ENCODE data around the gene GALNT17.

GALNT17 gene

DNA sequence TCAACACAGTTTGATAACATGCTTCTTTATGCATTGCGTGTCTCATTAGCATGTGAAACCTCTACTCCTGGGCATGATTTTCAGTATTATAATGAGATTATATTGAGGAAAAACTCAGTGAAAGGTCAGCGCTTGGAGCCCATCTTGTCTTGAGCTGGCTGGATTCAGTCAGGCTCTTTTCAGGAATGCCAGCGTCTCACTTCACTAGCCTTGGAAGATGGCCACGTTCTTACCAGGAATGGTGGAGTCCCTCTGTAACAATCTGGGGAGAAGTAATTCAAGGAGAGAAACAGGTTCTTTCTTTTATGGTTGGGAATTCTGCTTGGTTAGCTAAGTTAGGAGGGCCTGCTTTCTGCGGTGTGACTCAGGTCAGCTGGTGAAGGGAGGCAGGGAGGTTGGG is 241.0 kb downstream of the GALNT17 start:
- no peak for TF ChIP-seq ZNF2 (tag by site-specific recombination; IDR thresholded peaks at IDR 0.05)
- no peak for TF ChIP-seq SCRT2 (tag by site-specific recombination; IDR thresholded peaks at IDR 0.05)
- no peak for TF ChIP-seq ZNF433 (tag by site-specific recombination; IDR thresholded peaks at IDR 0.05; ENCODE audit: low read depth)
- TF ChIP-seq ZNF600 (tag by site-specific recombination; IDR thresholded peaks at IDR 0.05): no peak
- TF ChIP-seq, protein P1, sequence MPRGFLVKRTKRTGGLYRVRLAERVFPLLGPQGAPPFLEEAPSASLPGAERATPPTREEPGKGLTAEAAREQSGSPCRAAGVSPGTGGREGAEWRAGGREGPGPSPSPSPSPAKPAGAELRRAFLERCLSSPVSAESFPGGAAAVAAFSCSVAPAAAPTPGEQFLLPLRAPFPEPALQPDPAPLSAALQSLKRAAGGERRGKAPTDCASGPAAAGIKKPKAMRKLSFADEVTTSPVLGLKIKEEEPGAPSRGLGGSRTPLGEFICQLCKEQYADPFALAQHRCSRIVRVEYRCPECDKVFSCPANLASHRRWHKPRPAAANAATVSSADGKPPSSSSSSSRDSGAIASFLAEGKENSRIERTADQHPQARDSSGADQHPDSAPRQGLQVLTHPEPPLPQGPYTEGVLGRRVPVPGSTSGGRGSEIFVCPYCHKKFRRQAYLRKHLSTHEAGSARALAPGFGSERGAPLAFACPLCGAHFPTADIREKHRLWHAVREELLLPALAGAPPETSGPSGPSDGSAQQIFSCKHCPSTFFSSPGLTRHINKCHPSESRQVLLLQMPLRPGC (tag by site-specific recombination; IDR thresholded peaks at IDR 0.05): no peak
- TF ChIP-seq ZNF843 (tag by site-specific recombination; IDR thresholded peaks at IDR 0.05): no peak
- no peak for TF ChIP-seq ZBTB17 (tag by site-specific recombination; IDR thresholded peaks at IDR 0.05)
- TF ChIP-seq GFI1B (tag by site-specific recombination; IDR thresholded peaks at IDR 0.05): no peak
- TF ChIP-seq, protein P2, sequence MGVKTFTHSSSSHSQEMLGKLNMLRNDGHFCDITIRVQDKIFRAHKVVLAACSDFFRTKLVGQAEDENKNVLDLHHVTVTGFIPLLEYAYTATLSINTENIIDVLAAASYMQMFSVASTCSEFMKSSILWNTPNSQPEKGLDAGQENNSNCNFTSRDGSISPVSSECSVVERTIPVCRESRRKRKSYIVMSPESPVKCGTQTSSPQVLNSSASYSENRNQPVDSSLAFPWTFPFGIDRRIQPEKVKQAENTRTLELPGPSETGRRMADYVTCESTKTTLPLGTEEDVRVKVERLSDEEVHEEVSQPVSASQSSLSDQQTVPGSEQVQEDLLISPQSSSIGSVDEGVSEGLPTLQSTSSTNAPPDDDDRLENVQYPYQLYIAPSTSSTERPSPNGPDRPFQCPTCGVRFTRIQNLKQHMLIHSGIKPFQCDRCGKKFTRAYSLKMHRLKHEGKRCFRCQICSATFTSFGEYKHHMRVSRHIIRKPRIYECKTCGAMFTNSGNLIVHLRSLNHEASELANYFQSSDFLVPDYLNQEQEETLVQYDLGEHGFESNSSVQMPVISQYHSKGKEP (tag by site-specific recombination; IDR thresholded peaks at IDR 0.05): no peak
- TF ChIP-seq ZNF174 (tag by site-specific recombination; IDR thresholded peaks at IDR 0.05): no peak
- TF ChIP-seq ZNF266 (tag by site-specific recombination; IDR thresholded peaks at IDR 0.05; ENCODE audit: low read depth): no peak
- TF ChIP-seq ZBTB1 (tag by site-specific recombination; IDR thresholded peaks at IDR 0.05): no peak
- ChIA-PET POLR2A (no interaction called here), CTCF (interaction anchor here (0.6 kb wide), 1 partner anchor 389 kb away, joined by 3 read pairs; no protein-coding TSS in a partner anchor)
- Histone ChIP-seq H3K9me3 (ENCODE audit: control insufficient read depth, insufficient read depth, low read depth, low read length) (no peaks in the 10 kb centered on the region), H3K27ac (ENCODE audit: extremely low read depth, low read depth, low read length) (no peak overlapping the region), H3K4me3 (ENCODE audit: low read depth, low read length) (no peak overlapping the region), H3K4me1 (ENCODE audit: control insufficient read depth, insufficient read depth, low read length) (no peaks in the 10 kb centered on the region), H3K36me3 (ENCODE audit: control insufficient read depth in 2 of 2, insufficient read depth in 1 of 2, low read length in 2 of 2) (no peaks in the 10 kb centered on the region)

DNA sequence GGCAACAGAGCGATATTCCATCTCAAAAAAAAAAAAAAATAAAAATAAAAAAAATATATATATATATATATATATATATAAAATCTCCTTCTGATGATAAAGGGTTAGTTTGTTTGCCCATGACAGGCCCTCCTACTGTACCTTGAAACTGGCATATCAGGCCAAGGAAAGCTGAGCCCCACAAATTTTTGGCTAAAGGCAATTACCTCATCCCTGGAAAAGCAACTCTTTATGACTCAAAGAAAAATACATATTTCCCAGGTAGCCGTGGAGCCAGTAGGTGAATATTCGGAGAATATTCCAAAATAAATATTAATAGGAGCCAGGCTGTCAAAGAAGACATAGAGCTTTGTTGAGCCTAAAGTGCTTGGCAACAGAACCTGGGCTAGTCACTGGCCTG is 245.1 kb downstream of the GALNT17 start:
- ChIA-PET CTCF (no interaction called here), POLR2A (no interaction called here)
- no peaks in the 10 kb centered on the region for H3K36me3 ChIP-seq (ENCODE audit: control insufficient read depth in 2 of 2, insufficient read depth in 1 of 2, low read length in 2 of 2)
- H3K27ac ChIP-seq (ENCODE audit: extremely low read depth, low read depth, low read length): no peak overlapping the region
- no peaks in the 10 kb centered on the region for H3K4me1 ChIP-seq (ENCODE audit: control insufficient read depth, insufficient read depth, low read length)
- H3K4me3 ChIP-seq (ENCODE audit: low read depth, low read length): no peak overlapping the region
- no peaks in the 10 kb centered on the region for H3K9me3 ChIP-seq (ENCODE audit: control insufficient read depth, insufficient read depth, low read depth, low read length)
- TF ChIP-seq ZNF658 (tag by site-specific recombination; IDR thresholded peaks at IDR 0.05) (no peak), SALL2 (tag by site-specific recombination; IDR thresholded peaks at IDR 0.05; ENCODE audit: borderline replicate concordance) (no peak), ZNF560 (tag by site-specific recombination; IDR thresholded peaks at IDR 0.05; ENCODE audit: borderline replicate concordance) (no peak), ZNF791 (tag by site-specific recombination; IDR thresholded peaks at IDR 0.05) (no peak), ZNF843 (tag by site-specific recombination; IDR thresholded peaks at IDR 0.05) (no peak), ZXDB (tag by site-specific recombination; IDR thresholded peaks at IDR 0.05) (no peak), ZNF174 (tag by site-specific recombination; IDR thresholded peaks at IDR 0.05) (no peak), OSR2 (tag by site-specific recombination; IDR thresholded peaks at IDR 0.05) (no peak), ZNF701 (tag by site-specific recombination; IDR thresholded peaks at IDR 0.05) (no peak), ZNF548 (tag by site-specific recombination; IDR thresholded peaks at IDR 0.05) (no peak), RBAK (tag by site-specific recombination; IDR thresholded peaks at IDR 0.05) (no peak), ZNF16 (tag by site-specific recombination; IDR thresholded peaks at IDR 0.05; ENCODE audit: low read depth) (no peak), ZSCAN23 (tag by site-specific recombination; IDR thresholded peaks at IDR 0.05) (no peak), KLF16 (tag by site-specific recombination; IDR thresholded peaks at IDR 0.05) (no peak), ZNF426 (tag by site-specific recombination; IDR thresholded peaks at IDR 0.05) (no peak)
- TF ChIP-seq, protein P3, sequence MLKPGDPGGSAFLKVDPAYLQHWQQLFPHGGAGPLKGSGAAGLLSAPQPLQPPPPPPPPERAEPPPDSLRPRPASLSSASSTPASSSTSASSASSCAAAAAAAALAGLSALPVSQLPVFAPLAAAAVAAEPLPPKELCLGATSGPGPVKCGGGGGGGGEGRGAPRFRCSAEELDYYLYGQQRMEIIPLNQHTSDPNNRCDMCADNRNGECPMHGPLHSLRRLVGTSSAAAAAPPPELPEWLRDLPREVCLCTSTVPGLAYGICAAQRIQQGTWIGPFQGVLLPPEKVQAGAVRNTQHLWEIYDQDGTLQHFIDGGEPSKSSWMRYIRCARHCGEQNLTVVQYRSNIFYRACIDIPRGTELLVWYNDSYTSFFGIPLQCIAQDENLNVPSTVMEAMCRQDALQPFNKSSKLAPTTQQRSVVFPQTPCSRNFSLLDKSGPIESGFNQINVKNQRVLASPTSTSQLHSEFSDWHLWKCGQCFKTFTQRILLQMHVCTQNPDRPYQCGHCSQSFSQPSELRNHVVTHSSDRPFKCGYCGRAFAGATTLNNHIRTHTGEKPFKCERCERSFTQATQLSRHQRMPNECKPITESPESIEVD (tag by site-specific recombination; IDR thresholded peaks at IDR 0.05): no peak
- TF ChIP-seq, protein P4, sequence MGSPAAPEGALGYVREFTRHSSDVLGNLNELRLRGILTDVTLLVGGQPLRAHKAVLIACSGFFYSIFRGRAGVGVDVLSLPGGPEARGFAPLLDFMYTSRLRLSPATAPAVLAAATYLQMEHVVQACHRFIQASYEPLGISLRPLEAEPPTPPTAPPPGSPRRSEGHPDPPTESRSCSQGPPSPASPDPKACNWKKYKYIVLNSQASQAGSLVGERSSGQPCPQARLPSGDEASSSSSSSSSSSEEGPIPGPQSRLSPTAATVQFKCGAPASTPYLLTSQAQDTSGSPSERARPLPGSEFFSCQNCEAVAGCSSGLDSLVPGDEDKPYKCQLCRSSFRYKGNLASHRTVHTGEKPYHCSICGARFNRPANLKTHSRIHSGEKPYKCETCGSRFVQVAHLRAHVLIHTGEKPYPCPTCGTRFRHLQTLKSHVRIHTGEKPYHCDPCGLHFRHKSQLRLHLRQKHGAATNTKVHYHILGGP (tag by site-specific recombination; IDR thresholded peaks at IDR 0.05): no peak
- TF ChIP-seq, protein P5, sequence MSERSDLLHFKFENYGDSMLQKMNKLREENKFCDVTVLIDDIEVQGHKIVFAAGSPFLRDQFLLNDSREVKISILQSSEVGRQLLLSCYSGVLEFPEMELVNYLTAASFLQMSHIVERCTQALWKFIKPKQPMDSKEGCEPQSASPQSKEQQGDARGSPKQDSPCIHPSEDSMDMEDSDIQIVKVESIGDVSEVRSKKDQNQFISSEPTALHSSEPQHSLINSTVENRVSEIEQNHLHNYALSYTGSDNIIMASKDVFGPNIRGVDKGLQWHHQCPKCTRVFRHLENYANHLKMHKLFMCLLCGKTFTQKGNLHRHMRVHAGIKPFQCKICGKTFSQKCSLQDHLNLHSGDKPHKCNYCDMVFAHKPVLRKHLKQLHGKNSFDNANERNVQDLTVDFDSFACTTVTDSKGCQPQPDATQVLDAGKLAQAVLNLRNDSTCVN (tag by site-specific recombination; optimal IDR thresholded peaks at IDR 0.05): no peak

All from HEK293 (cell line).